ENCODE results near the gene ARPC5L. TPM values are rescaled to one million over a fixed set of nuclear protein-coding genes. Genes with fewer than 3 reads are reported as not detected.
A peak's percentile ranks its signal among the peaks of the same experiment; 100 is the strongest.

The ARPC5L gene
- total RNA-seq, 2 donors from 2014 or later = 14.5 to 21.8 TPM

DNA sequence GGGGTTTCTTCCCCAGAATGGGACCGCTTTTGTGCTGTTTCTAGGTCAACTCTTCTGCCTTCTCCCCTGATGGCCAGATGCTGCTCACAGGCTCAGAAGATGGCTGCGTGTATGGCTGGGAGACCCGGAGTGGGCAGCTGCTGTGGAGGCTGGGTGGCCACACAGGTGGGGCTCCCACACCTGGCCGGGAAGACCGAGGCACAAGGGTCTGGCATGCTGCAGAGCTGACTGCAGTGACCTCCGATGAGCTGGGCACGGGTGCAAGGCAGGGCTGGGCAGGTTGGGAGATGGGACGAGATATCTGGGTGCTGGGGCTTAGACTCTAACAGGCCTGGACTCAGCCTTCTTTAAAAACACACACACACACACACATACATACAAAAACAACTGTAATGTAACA lies 7.8 kb upstream of the ARPC5L start:
- no peak overlapping the region for H3K4me3 ChIP-seq
- WGBS, 2 donors = 71 to 82% methylated on average over 1 to 8 of the region's 8 CpGs
- no peak overlapping the region for H3K27ac ChIP-seq
- intact Hi-C loops (cut with DNase I) = loop anchor here (2.0 to 10.0 kb wide), 2 partner anchors 81 to 291 kb away; partner anchors contain the start of gene SCAI
- no peak for DNase-seq
- H3K4me1 ChIP-seq = peaks cover 26% of the 10 kb centered on the region
- no peaks in the 10 kb centered on the region for H3K9me3 ChIP-seq
- TF ChIP-seq POLR2A (IDR thresholded peaks at IDR 0.05) = no peak
- TF ChIP-seq, protein P1, sequence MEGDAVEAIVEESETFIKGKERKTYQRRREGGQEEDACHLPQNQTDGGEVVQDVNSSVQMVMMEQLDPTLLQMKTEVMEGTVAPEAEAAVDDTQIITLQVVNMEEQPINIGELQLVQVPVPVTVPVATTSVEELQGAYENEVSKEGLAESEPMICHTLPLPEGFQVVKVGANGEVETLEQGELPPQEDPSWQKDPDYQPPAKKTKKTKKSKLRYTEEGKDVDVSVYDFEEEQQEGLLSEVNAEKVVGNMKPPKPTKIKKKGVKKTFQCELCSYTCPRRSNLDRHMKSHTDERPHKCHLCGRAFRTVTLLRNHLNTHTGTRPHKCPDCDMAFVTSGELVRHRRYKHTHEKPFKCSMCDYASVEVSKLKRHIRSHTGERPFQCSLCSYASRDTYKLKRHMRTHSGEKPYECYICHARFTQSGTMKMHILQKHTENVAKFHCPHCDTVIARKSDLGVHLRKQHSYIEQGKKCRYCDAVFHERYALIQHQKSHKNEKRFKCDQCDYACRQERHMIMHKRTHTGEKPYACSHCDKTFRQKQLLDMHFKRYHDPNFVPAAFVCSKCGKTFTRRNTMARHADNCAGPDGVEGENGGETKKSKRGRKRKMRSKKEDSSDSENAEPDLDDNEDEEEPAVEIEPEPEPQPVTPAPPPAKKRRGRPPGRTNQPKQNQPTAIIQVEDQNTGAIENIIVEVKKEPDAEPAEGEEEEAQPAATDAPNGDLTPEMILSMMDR (IDR thresholded peaks at IDR 0.05) = no peak
- H3K27me3 ChIP-seq = no peaks in the 10 kb centered on the region
- peaks cover 14 to 15% of the 10 kb centered on the region in 2 donors for H3K36me3 ChIP-seq (replicated peaks in 1 of 2; ENCODE audit: insufficient read depth in 1 of 2, low read depth in 2 of 2)
- no peak for ATAC-seq

DNA sequence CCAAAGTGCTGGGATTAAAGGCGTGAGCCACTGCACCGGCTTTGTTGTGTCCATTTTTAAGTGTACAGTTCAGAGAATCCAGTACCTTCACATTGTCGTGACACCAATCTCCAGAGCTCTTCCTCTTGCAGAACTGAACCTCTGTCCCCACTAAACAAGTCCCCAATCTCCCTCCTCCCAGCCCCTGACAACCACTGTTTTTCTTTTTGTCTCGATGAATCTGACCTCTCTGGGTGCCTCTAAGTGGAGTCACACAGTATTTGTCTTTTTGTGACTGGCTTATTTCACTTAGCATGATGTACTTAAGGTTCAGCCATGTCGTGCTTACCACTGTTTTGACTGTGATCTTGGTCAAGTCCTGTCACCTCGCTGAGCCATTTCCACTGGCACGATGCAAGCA lies 7.1 kb upstream of the ARPC5L start:
- Histone ChIP-seq H3K27ac (no peak overlapping the region), H3K4me3 (no peak overlapping the region), H3K4me1 (peaks cover 33% of the 10 kb centered on the region), H3K27me3 (no peaks in the 10 kb centered on the region), H3K9me3 (no peaks in the 10 kb centered on the region), H3K36me3 (replicated peaks in 1 of 2; ENCODE audit: insufficient read depth in 1 of 2, low read depth in 2 of 2) (peaks cover 14 to 21% of the 10 kb centered on the region in 2 donors)
- DNase-seq = no peak
- WGBS, 2 donors = 55 to 59% methylated on average over 7 of the region's 7 CpGs
- no peak for ATAC-seq
- no peak for TF ChIP-seq POLR2A (IDR thresholded peaks at IDR 0.05)
- TF ChIP-seq, protein P1 (IDR thresholded peaks at IDR 0.05) = no peak
- intact Hi-C loops (cut with DNase I) = loop anchor here (2.0 to 10.0 kb wide), 2 partner anchors 82 to 290 kb away; partner anchors contain the start of gene SCAI

DNA sequence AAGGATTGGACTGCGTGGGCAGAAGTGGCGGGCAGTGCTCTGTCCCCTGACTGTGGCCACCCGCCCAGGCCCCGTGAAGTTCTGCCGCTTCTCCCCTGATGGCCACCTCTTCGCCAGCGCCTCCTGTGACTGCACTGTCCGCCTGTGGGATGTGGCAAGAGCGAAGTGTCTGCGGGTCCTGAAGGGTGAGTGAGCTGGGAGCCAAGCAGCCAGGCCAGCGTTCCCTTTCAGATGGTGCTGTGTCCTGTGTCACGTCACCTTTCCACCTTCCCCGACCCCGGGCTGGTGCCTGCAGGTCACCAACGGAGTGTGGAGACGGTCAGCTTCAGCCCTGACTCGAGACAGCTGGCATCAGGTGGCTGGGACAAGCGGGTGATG lies 6.4 kb upstream of the ARPC5L start:
- Histone ChIP-seq H3K36me3 (replicated peaks in 1 of 2; ENCODE audit: insufficient read depth in 1 of 2, low read depth in 2 of 2) (peaks cover 14 to 25% of the 10 kb centered on the region in 2 donors), H3K9me3 (no peaks in the 10 kb centered on the region), H3K4me1 (peaks cover 40% of the 10 kb centered on the region), H3K27me3 (no peaks in the 10 kb centered on the region), H3K27ac (no peak overlapping the region), H3K4me3 (no peak overlapping the region)
- ATAC-seq (no peak), DNase-seq (no peak)
- intact Hi-C loops (cut with DNase I) = loop anchor here (2.0 to 10.0 kb wide), 2 partner anchors 83 to 289 kb away; partner anchors contain the start of gene SCAI
- no peak for TF ChIP-seq POLR2A (IDR thresholded peaks at IDR 0.05)
- TF ChIP-seq, protein P1 (IDR thresholded peaks at IDR 0.05) = no peak
- WGBS, 2 donors = 75 to 79% methylated on average over 10 to 11 of the region's 18 CpGs

DNA sequence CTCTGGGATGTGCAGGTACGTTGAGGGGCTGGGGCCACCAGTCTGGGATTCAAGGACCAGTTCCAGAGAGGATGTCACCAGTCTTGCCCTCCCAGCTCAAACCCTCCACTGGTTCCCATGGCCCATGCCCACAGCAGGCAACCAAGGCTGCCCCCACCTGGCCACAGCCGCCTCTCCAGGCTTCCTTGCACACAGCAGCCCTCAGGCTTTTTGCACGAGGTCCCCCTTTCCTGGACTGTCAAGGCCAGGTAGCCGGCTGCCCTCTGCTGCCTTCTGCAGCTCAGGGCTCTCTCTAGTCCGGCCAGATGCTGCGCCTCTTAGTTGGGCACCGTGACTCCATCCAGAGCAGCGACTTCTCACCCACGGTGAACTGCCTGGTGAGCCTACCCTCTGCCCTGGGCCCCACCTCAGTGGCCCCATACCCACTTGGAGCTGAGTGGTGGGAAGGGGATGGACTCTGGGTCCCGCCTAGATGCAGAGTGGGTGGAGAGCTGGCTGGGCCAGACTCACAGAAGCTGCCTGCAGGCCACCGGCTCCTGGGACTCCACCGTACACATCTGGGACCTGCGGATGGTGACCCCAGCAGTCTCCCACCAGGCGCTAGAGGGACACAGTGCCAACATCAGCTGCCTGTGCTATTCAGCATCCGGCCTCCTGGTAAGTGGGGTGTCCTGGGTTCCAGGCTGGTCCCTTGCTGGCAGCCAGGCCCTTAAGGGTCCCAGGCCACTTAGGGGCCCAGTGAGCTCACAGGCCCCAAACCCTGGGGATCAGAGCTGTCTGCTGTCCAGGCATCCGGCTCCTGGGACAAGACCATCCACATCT lies 5.8 kb upstream of the ARPC5L start:
- no peak overlapping the region for H3K27ac ChIP-seq
- H3K4me1 ChIP-seq = peaks cover 46% of the 10 kb centered on the region
- peaks cover 14 to 25% of the 10 kb centered on the region in 2 donors for H3K36me3 ChIP-seq (replicated peaks in 1 of 2; ENCODE audit: insufficient read depth in 1 of 2, low read depth in 2 of 2)
- 44 to 56% methylated on average over 3 to 12 of the region's 16 CpGs for WGBS, 2 donors
- no peaks in the 10 kb centered on the region for H3K9me3 ChIP-seq
- peak in 2 of 4 donors; percentile 41 to 60 for DNase-seq
- no peak for ATAC-seq
- H3K4me3 ChIP-seq = no peak overlapping the region
- no peaks in the 10 kb centered on the region for H3K27me3 ChIP-seq
- intact Hi-C loops (cut with DNase I) = loop anchor here (2.0 to 10.0 kb wide), 2 partner anchors 83 to 289 kb away; partner anchors contain the start of gene SCAI
- TF ChIP-seq, protein P1 (IDR thresholded peaks at IDR 0.05) = peak in 4 of 7 experiments; percentile 24 to 47 (median 35)
- TF ChIP-seq POLR2A (IDR thresholded peaks at IDR 0.05) = no peak
